GM21786 (cell line): ENCODE results near the gene MARCHF3.
"Not testable (repeated sequence)": the region's sequence is repeated elsewhere in the genome, so short reads cannot be mapped to it uniquely, and the experiment has no call there.

Experiments
- ATAC-seq: cut with Tn5 transposase; IDR thresholded peaks from one replicate; pipeline ENCODE4 v1.9.1; 2021; ENCODE audit not compliant: unreplicated experiment

The MARCHF3 gene

DNA sequence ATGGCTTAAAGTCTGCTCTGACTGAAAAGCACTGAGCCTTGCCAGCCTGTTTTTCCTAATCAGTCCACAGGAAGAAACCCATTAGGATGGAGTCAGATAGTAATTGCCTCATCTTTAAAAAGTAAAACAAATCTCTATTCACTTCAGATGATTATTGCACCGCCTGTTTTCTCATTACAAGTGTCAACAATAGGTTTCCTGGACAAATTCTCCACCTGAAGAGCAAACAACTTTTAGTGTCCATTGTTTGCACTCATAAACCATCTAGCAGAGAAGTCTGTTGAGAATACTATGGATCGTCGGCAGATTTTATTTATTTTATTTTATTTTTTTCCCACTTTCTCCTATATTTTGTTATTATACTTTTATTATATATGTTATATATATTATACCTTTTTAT is 22.7 kb upstream of the MARCHF3 start:
- no peak for ATAC-seq

DNA sequence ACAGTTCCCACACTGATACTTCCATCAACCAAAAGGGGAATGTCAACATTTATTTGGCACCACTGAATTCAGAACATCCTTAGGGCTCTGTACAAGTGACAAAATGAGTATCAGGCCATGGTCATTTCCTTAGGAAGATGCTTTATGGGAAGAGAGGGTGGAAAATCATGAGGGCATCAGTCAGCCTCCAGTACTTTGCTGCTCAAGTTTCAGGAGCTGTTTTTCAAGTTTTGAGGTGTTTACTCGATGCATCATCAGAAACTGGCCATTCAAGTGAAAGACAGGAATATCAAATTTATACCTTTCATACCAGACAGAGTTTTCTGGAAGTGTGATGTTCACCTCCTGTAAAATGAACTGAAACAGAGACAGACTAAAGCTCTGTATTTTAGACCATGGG is 21.2 kb upstream of the MARCHF3 start:
- ATAC-seq: no peak

DNA sequence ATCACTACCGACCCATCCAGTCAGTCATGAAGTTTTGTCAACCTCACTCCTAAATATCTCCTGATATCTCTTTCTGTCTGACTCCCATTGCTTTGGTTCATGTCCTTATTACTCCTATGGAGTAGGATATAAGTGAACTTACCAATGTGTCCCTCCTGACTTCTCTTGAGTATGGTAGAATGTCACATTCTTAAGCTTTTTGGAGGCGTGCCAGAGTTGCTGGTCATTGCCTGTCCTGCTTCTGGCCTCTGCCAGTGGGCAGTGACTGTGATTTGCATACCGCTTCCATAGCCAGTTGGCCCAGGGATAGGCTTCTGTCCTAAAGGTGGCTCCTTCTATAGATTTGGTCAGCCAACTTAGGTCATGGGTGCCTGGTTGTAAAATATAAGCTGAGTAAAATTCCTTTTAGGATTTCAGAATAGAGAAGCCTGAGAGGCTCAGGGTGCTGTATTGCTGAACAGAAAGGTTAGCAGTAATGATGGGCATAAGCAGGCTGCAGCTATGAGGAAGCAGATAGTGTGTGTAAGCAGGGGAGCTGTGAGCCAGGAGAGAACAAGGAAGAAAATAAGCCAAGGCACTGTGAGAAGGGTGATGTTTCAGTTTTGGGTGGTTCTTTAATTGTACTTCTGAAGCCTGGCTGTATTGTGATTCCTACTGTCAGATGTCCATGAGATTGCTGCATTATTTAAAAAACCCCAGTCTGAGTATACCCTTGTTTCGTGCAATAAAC is 16.1 kb upstream of the MARCHF3 start:
- no peak for ATAC-seq

DNA sequence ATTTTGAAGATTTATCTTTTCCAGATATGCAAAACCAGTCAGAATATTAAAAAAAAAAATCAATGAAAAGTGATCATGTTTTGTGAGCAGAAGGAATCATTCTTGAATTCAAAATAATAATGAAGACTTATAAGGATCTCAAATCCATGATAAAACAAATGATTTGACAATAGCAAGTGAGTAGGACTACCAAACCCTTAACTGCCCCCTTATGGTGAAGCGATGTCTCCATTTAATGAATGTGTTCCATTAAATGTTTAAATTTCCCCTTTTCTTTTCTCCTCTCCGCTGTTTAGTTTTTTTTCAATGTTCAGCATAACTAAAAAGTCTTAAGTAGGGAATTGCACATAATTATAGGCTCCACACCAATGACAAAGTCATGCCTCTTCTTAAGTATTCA is 12.2 kb upstream of the MARCHF3 start:
- ATAC-seq: no peak

DNA sequence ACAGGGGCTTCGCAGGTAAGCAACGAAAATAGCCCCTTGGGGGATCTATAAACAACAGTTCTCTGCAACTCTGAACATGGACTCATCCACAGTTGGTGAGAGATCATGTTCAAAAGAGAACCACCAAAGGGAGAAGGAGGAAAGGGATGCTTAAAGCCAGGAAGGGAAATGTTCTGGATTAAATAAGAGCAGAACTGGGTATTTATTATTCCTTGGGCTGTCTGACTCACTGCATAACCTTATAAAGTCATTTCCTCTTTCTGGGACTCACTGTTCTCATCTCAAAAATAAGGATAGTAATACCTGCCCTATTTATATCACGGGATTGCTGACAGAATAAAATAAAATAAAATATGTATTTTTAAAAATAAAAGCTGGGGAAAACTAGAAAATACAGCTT is 11.2 kb upstream of the MARCHF3 start:
- no peak for ATAC-seq

DNA sequence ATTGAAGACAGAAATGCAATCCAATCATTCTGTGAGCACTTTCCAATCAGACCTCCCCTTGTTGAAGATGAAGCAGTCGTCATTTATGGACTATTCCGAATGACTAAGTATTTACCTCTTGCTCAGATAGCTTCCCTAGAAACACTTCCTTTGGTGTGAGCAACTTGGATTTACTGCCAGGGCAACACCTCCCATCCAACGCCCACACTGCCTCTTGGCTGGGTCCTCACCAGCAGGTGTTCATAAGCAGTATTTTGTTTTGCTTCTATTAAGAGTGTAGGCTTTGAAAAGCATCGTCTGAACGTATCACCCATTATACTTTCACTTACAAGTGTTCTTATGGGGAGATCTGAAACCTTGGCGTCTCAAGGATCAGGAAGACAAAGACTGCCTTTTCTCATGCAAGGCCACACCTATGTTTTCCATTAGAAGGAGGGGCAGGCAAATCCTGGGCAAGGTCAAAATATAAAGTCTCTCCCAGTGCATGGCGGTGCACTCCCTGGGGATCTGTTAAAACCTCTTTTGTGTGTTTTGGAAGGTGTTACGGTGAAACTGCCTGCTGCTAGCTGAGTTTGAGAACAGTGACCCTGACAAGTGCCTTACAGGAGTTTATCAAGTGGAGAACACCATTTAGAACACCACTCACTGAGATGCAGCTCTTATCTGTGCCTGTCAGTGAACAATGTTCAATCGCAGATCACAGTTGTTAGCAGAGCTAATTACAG is 10.6 kb upstream of the MARCHF3 start:
- ATAC-seq: no peak

DNA sequence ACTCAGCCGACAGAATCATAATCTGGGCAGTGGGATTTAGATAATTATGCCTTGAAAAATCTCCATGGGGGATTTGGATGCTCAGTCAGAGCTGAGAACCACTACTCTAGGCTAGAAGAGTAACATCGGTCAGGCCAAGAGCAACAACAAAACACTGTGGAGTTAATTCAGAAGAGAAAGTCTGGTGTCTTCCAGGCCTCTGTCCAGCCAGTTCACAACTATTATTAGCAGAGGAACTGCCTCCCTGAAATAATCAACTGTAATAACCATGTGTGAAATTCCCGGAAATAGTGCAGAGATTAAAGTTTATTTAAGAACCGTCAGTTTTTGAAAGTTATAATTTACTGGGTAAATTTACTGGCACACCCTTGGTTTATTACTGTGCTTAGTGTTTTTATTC is 8.2 kb upstream of the MARCHF3 start:
- ATAC-seq: no peak

DNA sequence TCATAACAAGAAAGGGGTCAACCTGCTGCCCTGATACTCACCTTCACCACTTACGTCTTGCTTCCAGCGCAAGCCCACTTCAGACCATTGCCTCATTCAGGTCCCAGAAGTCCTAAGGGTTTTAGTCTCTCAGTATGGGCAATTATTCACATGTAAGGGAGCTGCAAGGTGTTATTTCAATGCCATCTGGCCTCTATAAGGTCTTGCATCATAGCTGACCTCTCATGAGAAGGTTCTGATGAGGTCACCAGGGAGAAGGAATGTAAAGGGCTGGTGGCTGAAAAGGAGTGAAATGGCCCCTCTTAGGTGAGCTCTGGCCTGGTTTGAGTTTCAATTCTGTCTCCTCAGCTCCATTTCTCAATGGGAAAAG is 1.5 kb upstream of the MARCHF3 start:
- no peak for ATAC-seq

DNA sequence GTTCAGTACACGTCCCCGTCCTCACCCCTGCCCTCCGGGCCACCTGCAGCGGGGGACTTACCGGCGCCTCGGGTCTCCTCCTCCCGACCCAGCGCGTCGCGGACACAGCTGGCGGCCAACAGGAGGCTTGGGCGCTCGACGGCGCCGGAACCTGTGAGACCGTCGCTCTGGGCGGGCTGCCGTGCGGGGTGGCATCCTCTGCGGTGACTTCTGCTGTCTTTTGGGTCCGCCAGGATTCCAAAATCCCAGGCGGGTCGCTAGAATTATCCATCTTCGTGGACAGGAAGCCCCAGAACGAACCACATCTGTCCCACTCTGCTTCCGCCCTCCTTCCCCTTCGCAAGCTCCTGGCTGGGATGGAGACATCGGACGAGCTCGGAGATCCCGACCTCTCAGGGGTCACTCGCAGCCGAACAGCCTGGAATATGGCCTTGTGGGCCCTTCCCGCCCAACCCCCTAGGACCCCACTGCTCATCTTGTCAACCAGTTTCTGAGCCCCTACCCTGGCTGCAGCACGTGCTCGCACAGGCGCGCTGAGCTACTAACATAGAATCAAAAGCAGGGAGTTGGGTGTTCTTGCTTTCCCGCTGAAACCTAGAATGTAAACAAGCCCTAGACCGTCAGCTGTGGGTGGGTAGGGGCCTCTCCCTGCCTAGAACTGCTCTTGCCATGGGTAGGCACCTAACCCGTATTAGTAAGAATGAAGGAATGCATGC is 947 bp upstream of the MARCHF3 start:
- ATAC-seq: no peak

DNA sequence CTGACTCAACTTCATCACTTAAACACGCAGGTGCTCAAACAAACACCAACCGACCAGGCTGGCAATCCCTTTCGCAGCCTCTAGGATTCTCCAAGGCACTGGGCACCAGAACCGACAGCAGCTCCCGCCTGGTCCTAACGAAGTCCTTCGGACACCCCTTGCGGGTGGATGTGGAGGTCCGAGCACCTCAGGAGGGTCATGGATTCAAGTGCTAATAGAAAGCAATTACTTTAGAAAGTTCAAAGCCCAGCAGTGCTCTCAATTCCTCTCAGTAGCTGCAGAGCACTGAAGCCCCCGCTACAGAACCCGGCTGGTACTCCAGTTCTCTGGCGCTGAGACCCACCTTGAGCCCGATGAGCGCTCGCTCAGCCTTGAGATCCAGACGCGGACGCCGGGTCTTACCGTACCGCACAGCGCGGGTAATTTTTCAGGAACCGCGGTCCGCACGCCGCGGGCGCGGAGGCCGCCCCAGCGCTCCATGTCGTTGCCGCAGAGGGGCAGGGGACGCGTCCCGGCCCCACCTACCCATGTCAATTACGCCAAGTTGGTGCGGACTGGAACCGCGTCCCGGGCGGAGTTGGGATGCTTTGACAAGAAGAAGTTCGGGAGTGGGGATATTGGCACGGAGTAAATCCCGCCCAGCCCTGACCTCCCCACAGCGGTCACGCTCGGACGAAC is 638 bp downstream of the MARCHF3 start:
- peak; percentile 13 for ATAC-seq

DNA sequence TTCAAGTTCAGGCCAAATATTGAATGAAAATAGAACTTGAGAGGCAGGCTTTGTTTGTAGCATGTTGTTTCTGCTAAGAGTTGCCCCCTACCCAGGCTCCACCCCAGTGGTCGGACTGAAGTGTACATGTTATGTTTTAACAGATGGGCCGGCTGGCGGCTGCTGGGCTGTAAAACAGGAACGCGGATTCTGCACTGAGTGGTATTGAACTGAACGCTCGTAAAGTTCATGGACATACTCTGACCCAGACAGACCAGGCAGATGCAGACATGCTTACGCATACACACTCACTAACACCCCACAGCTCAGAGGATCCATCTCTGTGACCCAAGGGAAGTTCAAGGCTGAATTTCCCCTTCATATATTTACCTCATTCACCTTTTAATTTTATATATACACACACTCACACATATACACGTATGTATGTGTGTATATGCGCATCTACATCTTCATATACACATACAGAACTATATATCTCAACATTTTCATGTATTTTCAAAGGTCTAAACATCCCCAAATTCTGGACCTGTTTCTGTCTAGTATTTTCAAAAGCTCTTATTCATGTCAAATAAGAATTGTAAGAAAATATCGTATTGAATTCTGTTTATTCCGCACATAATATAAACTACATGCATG is 1.4 kb downstream of the MARCHF3 start:
- no peak for ATAC-seq

DNA sequence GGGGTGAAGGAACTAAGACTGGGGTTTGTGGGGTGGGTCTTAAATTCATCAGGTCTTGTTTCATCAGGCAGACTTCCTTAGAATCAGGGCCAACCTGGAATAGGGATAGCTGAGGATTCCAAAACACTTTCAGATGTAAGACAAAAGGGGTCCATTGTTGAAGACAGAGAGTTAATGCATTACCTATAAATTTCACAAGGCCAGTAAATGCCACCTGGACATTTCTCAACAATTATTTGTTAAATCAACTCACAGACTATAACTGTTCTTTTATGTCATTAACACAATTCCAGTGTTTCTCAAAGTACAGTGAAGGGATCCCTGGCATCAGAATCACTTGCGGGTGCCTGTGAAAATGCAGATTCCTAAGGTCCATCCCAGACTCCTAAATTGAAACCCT is 2.8 kb downstream of the MARCHF3 start:
- no peak for ATAC-seq

DNA sequence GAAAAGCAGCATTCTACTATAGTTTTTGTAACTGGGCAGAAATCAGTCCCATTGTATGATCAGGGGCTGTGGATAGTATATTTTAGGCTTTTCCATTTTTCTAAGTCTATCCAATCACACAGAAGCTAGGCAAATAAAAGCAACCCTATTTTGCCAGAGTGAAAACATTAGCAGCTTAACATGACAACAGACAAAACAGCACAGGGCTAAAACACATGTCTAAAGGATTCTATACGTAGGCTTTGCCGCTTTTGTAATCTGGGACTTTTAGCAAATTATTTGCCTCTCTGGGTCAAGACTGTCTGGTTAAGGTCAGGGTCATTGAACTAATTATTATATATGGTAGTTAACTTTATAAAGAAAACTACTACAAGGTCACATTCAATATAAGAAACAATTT is 4.2 kb downstream of the MARCHF3 start:
- no peak for ATAC-seq

DNA sequence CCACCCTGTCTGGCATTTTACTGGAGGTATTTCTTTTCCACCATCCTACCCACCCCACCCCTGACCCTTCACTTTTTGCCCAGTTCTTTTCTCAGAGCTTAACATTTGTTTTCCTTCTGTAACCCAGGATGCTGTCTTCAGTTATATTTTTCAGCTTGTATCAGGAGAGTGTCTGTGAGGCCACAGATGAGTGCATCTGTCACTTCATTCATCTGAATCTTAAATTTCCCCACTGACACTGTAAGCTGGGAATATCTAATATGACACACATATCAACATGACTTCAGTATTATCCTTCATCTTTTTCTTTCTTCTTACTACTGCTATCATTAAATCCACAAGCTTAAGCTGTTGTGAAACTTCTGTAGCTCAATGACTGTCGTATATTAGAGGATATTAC is 4.9 kb downstream of the MARCHF3 start:
- no peak for ATAC-seq

DNA sequence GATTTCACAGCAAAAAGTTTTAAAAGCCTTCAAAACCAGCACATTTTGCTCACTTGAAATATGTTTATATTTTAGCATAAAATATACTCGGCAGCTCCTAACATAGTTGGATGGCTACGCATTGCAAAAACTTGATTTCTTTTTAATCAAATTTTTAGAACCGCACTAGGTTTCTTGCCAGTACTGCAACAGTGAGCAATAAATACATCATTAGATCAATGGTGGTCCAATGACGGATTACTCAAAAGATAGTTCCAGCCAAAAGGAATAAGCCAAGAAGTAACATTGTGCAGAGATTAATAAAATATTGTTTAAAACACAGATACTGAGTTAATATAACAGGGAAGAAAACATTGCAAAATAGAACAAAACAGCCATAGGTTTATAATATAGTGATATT is 5.5 kb downstream of the MARCHF3 start:
- ATAC-seq: no peak

DNA sequence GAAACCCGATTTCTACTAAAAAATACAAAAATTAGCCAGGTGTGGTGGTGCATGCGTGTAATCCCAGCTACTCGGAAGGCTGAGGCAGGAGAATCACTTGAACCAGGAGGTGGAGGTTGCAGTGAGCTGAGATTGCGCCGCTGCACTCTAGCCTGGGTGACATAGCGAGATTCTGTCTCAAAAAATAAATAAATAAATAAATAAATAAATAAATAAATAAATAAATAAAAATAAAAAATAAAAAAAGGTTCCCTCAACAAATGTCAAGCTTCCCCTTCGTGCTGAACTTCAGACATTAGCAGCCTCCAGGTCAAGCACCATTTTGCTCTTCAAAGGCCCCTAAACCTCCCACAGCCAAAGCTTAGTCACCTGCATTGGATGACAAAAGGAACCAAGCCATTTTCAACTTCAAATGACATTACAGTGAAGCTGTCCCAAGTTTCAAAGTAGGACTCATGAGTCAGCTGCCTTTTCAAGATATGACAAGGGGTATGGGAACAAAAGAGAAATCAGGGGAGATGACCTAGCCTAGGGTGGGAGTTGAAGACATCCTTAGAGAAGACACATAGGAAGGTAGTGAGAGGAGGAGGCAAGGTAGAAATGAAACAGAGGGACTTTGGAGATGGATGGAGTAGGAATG is 6.7 kb downstream of the MARCHF3 start:
- not testable (repeated sequence) for ATAC-seq

DNA sequence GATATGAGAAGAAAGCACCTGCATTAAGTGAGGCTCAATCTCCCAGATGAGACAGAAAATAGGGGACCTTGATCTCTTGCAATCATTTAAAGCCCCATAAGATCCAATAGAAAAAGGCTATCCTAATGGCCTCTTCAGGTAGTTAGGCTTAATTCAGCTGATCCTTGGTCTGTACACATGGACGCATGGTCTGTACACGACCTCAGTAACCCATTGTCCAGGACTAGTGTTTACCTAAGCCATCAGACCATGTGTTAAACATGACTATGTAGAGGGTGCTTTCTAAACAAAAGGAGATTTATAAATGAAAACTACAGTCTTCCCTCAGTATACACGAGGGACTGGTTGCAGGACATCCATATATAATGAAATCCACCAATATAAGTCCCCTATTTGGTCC is 7.5 kb downstream of the MARCHF3 start:
- no peak for ATAC-seq

DNA sequence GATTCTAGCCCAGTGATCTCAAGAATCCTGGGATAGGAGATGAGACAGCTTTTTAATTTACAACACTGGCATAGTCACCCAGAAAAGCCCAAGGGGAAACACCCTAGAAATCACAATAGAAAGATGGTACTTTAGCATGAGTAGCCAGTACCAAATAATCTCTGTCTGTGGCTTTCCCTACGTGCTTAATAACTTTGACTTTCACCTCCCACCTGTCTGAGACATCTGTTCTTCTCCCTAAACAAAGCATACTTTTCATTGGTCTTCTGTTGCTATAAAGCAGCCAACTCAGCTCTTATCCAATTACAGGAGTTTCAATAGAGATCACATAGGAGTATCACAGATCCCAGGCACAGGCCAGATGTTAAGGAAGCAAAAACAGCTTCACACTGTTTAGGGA is 10.4 kb downstream of the MARCHF3 start:
- ATAC-seq: peak; percentile 53

DNA sequence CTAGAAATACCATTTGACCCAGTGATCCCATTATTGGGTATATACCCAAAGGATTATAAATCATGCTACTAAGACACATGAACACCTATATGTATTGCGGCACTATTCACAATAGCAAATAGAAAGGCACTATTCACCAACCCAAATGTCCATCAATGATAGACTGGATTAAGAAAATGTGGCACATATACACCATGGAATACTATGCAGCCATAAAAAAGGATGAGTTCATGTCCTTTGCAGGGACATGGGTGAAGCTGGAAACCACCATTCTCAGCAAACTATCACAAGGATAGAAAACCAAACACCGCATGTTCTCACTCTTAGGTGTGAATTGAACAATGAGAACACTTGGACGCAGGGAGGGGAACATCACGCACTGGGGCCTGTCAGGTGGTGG is 13.6 kb downstream of the MARCHF3 start:
- ATAC-seq: not testable (repeated sequence)

DNA sequence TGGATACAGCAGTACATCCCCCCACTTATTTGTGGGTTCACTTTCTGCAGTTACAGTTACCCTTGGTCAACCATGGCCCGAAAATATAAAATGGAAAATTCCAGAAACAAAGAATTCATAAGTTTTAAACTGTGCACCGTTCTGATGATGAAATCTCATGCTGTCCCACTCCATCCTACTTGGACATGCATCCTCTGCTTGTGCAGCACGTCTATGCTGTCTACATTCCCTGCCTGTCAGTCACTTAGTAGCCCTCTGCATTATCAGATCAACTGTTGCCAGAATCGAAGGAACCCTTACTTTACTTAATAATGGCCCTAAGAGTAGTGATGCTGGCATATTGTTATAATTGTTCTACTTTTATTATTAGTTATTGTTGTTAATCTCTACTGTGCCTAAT is 14.6 kb downstream of the MARCHF3 start:
- ATAC-seq: no peak

DNA sequence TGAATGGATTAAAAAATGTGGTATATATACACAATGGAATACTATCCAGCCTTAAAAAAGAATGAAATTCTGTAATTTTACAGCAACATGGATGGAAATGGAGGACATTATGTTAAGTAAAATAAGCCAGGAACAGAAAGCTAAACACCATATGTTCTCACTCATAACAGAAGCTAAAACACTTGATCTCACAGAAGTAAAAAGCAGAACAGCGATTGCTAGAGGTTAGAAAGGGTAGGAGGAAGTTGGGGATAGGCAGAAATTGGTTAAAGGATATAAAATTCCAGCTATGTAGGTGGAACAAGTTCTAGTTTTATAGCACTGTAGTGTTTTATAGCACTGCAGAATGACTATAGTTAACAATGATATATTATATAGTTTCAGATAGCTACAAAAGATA is 15.8 kb downstream of the MARCHF3 start:
- peak; percentile 34 for ATAC-seq
